RWPE2 (cell line): ENCODE data around the gene DENND1C.

Experiments
- ATAC-seq: fragments of 200-7000 bp; cut with Tn5 transposase; 3 replicates; pipeline ENCODE4 v1.9.1; 2021; ENCODE audit warnings: low read depth
- DNase-seq: peaks from one replicate; pipeline ENCODE4 v3.0.0-alpha.2; 2020; ENCODE audit warnings: low spot score
- H3K27ac ChIP-seq: fragments of 450-650 bp; 2 replicates; pipeline ENCODE4 v1.5.1; 2017; ENCODE audit warnings: mild to moderate bottlenecking; ENCODE audit not compliant: poor library complexity, severe bottlenecking
- H3K27me3 ChIP-seq: fragments of 250-450 bp; sonication (Bioruptor Pico); 2 replicates; pipeline ENCODE4 v1.5.1; 2021; ENCODE audit warnings: mild to moderate bottlenecking, moderate library complexity; ENCODE audit not compliant: insufficient read depth, poor library complexity, severe bottlenecking
- H3K36me3 ChIP-seq: fragments of 250-450 bp; sonication (Bioruptor Pico); 2 replicates; pipeline ENCODE4 v1.5.1; 2020; ENCODE audit warnings: low read depth, mild to moderate bottlenecking, moderate library complexity
- H3K4me1 ChIP-seq: fragments of 250-450 bp; sonication (Bioruptor Pico); 2 replicates; pipeline ENCODE4 v1.5.1; 2021; ENCODE audit warnings: mild to moderate bottlenecking, moderate library complexity; ENCODE audit not compliant: insufficient read depth, poor library complexity, severe bottlenecking
- H3K4me3 ChIP-seq: fragments of 250-450 bp; sonication (Bioruptor Pico); 2 replicates; pipeline ENCODE4 v1.5.1; 2021; ENCODE audit warnings: mild to moderate bottlenecking, moderate library complexity; ENCODE audit not compliant: severe bottlenecking
- H3K9me3 ChIP-seq: fragments of 250-450 bp; sonication (Bioruptor Pico); 2 replicates; pipeline ENCODE4 v1.5.1; 2021; ENCODE audit warnings: mild to moderate bottlenecking, moderate library complexity; ENCODE audit not compliant: severe bottlenecking
- TF ChIP-seq, protein P1 (sequence below): fragments of 450-650 bp; IDR thresholded peaks from one replicate; pipeline ENCODE4 v1.5.1; 2017; ENCODE audit warnings: mild to moderate bottlenecking, moderate library complexity; ENCODE audit not compliant: poor library complexity, severe bottlenecking

Gene DENND1C

DNA sequence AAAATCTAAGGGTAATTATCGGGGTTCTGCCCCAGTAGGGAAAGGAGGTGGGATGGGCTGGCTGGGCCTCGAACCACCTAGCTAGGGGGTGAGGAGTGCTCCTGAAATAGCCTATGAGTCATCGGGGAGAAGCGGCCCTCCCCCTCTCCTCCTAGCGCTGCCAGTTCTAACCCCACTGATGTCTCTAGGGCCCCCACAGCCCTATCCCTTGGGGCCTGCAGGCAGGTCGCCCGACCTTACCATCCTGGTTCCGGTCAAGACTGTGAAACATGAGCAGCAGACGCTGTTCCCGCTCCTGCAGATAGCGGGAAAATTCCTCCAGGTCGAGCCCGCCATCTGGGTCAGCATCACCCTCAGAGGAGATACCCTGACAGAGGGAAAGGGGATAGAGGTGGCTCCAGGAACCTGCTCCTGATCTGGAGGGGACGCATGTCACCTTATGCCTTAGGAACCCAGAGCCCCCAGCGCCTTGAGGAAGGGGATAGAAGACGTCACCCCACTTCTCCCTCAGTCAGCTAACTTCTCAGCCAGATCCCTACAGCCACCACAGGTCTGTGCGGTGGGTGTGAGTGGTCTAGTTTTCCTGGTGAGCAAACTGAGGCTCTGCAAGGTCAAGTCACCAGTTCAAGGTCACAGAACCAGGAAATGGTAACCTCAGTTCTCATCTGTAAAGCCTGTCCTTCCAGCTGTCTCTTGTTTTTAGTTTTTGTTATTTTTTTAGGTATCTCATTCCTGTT is 23.5 kb downstream of the DENND1C start:
- DNase-seq (no peak), ATAC-seq (no peak)
- Histone ChIP-seq H3K9me3 (no peaks in the 10 kb centered on the region), H3K4me3 (no peak overlapping the region), H3K36me3 (peaks cover 13% of the 10 kb centered on the region), H3K27ac (no peak overlapping the region), H3K4me1 (no peaks in the 10 kb centered on the region), H3K27me3 (no peaks in the 10 kb centered on the region)
- TF ChIP-seq, protein P1, sequence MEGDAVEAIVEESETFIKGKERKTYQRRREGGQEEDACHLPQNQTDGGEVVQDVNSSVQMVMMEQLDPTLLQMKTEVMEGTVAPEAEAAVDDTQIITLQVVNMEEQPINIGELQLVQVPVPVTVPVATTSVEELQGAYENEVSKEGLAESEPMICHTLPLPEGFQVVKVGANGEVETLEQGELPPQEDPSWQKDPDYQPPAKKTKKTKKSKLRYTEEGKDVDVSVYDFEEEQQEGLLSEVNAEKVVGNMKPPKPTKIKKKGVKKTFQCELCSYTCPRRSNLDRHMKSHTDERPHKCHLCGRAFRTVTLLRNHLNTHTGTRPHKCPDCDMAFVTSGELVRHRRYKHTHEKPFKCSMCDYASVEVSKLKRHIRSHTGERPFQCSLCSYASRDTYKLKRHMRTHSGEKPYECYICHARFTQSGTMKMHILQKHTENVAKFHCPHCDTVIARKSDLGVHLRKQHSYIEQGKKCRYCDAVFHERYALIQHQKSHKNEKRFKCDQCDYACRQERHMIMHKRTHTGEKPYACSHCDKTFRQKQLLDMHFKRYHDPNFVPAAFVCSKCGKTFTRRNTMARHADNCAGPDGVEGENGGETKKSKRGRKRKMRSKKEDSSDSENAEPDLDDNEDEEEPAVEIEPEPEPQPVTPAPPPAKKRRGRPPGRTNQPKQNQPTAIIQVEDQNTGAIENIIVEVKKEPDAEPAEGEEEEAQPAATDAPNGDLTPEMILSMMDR: no peak

DNA sequence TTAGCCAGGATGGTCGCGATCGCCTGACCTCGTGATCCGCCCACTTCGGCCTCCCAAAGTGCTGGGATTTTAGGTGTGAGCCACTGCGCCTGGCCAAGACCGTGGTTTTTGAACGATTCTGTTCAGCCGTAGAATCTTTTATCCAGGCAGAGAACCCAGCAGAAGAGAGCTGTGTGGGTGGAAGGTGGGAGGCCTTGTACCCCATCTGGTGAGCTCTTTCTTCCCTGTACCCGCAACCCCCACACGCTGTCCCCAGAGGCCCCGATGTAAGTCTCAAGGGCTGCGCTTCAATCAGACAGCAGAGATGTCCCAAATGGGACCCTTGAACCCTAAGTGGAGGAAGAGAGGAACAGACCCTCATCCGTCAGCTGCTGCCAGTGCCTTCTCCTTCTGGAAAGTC is 25.7 kb downstream of the DENND1C start:
- Histone ChIP-seq H3K9me3 (no peaks in the 10 kb centered on the region), H3K27ac (no peak overlapping the region), H3K36me3 (peaks cover 13% of the 10 kb centered on the region), H3K27me3 (no peaks in the 10 kb centered on the region), H3K4me1 (no peaks in the 10 kb centered on the region), H3K4me3 (no peak overlapping the region)
- DNase-seq (no peak), ATAC-seq (no peak)
- TF ChIP-seq, protein P1: no peak

DNA sequence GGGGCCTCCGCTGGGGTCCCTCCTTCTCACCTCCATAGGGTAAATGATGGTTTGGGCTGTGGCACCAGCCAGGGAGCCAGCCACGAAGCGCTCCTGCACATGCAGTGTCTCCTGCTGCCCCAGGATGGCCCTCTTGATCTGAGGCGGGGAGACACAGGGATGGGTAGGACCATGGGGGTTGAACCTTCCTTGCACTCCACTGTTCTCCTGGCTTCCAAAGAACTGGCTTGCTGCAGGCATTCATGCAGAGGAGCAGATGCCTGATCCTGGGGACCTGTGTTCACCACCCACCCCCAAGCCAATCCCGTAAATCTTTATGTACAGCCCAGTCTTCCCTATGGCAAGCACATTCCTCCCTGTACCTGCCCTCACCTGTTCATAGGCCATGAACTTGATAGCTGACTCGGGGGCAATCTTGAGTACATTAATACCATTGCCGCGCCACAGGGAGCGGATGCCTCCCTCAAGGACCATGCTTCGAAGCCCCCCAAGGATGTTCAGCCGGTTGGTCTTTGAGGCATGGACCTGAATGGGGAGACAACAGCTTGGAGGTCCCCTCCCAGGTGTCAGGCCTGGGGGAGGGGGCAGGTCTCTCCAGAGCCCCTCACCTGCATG is 27.5 kb downstream of the DENND1C start:
- H3K9me3 ChIP-seq: no peaks in the 10 kb centered on the region
- no peak overlapping the region for H3K27ac ChIP-seq
- H3K36me3 ChIP-seq: peaks cover 13% of the 10 kb centered on the region
- no peaks in the 10 kb centered on the region for H3K27me3 ChIP-seq
- H3K4me3 ChIP-seq: no peak overlapping the region
- TF ChIP-seq, protein P1: no peak
- no peak for ATAC-seq
- H3K4me1 ChIP-seq: no peaks in the 10 kb centered on the region
- no peak for DNase-seq

DNA sequence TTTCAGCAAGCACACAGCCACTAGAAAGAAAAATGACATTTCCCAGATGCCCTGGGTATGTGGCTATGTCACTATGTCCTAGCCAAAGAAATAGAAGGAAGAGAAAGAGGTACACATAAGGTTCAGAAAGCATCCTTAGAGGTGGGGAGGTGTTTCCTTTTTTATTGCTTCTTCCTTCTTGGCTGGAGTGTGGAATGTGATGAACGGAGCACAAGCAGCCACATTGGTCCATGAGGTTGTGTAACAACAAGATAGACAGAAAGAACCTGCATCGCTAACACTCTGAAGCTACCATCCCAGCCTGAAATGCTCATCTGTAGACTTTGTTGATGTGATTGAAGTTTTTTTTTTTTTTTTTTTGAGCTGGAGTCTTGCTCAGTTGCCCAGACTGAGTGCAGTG is 28.7 kb downstream of the DENND1C start:
- H3K27ac ChIP-seq: no peak overlapping the region
- H3K27me3 ChIP-seq: no peaks in the 10 kb centered on the region
- ATAC-seq (no peak), DNase-seq (no peak)
- TF ChIP-seq, protein P1: no peak
- H3K4me3 ChIP-seq: no peak overlapping the region
- no peaks in the 10 kb centered on the region for H3K4me1 ChIP-seq
- H3K9me3 ChIP-seq: no peaks in the 10 kb centered on the region
- peaks cover 13% of the 10 kb centered on the region for H3K36me3 ChIP-seq

DNA sequence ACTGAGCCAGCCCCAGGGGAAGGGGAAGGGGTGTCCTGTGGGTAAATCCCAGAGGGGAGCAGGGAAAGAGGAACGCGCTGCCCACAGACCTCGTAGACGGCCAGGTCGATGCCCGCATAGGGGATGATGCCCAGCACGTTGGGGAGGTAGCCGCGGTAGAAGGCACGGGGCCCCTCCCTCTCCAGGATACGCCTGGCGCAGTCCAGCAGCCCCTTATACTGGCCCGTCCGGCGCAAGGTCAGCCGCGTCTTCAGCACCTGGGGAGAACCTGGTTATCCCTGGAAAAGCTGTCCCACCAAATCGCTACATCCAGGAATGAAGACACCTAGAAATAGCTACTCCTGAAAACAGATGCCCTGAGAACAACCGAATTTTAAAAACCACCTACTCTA is 29.4 kb downstream of the DENND1C start:
- no peak for ATAC-seq
- no peak for DNase-seq
- Histone ChIP-seq H3K4me1 (no peaks in the 10 kb centered on the region), H3K27me3 (no peaks in the 10 kb centered on the region), H3K4me3 (no peak overlapping the region), H3K9me3 (no peaks in the 10 kb centered on the region), H3K36me3 (peaks cover 13% of the 10 kb centered on the region), H3K27ac (no peak overlapping the region)
- TF ChIP-seq, protein P1: no peak
